Ovary (tissue), 3 donors: ENCODE data around the gene TIMM50.

ENCODE experiments used
- EP300 ChIP-seq: sonication (generic); formaldehyde crosslinking; IDR thresholded peaks from one replicate; pipeline ENCODE4 v1.6.1; 2017; ENCODE audit warnings: antibody characterized with exemption
- POLR2A ChIP-seq: fragments of 450-650 bp; IDR thresholded peaks from one replicate; pipeline ENCODE4 v1.6.1; 2017; ENCODE audit warnings: antibody characterized with exemption, mild to moderate bottlenecking, moderate library complexity
- TF ChIP-seq, protein P1 (sequence below), 3 donors: fragments of 450-650 bp in 2 of 3; fragments of 200-600 bp in 1 of 3; IDR thresholded peaks; one replicate each; pipeline versions ENCODE4 v1.5.1 to v1.8.0; 2016 to 2022; ENCODE audit warnings: antibody characterized with exemption in 3 of 3, mild to moderate bottlenecking in 1 of 3
- donor health status: DM: no; HTN: no; CAD: no.

DNA sequence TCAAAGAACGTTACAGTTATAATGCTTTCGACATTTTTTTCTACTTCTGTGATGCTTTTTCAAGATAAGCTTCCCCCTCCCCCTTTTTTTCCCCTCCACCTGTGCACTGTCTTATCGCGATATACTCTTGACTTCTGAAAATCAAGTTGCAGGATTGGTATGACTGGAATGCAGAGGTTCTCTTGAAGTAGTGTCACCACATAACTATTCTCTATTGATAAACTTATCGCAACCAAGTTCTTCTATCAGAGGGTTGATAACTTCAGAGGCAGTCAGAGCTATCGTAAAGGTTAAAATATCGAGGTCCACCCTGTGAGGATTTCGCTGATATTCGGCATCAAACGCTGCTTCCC, 58.5 kb downstream of the TIMM50 start:
- TF ChIP-seq, protein P1, sequence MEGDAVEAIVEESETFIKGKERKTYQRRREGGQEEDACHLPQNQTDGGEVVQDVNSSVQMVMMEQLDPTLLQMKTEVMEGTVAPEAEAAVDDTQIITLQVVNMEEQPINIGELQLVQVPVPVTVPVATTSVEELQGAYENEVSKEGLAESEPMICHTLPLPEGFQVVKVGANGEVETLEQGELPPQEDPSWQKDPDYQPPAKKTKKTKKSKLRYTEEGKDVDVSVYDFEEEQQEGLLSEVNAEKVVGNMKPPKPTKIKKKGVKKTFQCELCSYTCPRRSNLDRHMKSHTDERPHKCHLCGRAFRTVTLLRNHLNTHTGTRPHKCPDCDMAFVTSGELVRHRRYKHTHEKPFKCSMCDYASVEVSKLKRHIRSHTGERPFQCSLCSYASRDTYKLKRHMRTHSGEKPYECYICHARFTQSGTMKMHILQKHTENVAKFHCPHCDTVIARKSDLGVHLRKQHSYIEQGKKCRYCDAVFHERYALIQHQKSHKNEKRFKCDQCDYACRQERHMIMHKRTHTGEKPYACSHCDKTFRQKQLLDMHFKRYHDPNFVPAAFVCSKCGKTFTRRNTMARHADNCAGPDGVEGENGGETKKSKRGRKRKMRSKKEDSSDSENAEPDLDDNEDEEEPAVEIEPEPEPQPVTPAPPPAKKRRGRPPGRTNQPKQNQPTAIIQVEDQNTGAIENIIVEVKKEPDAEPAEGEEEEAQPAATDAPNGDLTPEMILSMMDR (IDR thresholded peaks at IDR 0.05) = no peak
- TF ChIP-seq EP300 (no peak), POLR2A (no peak)
